ENCODE results near the gene FBXO21.

The FBXO21 gene

GRCh38 chr12:117162633-117163032, 27.6 kb downstream of the FBXO21 start:
- no peak for DNase-seq (ENCODE audit: low spot score)

DNA sequence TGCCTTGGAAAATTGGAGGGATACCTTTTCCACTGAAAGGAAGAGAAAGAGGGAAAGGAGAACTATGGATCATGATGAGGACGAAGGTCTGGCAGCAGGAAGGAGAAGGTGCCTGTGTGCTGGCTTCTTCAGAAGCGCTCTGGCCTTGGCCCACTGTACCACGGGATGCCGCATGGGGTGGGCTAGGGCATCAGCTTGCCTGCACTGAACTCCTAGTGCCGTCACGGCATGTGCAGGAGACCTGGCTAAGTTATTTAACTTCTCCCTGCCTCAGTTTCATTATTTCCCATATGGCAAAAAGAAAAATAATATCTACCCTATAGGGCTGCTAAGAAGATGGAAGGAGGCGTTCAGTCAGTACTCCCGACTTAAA, 28.1 kb downstream of the FBXO21 start:
- no peak for DNase-seq (ENCODE audit: low spot score)

DNA sequence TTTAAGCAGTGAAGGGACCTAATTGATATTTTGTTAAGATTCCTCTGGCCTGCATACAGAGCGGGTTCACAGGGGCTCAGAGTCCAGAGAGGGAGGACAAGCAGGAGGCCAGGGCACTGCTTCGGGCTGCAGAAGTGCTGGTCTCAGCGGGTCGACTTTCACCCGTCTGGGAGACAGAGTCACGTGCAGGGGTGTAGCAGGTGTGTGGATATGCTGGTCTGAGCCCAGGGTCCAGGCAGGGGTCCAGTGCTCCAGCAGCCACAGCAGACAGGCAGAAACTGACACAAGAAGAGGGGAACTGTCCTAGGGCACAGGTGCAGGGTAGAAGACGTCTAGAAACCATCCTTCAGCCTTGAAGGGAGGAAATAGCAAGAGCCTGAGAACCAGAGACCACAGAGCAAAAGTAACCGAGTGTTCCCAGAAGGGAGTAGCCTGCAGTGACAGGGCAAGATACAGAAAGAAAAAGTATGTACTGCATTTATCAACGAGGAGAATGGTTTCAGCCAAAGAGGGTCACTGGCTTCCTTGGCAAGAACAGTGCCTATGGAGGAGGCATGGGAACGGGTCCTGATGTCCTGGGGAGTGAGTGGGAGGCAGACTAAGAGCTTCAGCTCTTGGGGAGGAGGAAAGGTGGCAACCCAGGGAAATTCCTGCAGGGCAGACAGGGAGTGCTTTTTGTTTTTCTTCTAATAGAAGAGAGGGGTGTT, 28.7 kb downstream of the FBXO21 start:
- DNase-seq (ENCODE audit: low spot score): no peak

DNA sequence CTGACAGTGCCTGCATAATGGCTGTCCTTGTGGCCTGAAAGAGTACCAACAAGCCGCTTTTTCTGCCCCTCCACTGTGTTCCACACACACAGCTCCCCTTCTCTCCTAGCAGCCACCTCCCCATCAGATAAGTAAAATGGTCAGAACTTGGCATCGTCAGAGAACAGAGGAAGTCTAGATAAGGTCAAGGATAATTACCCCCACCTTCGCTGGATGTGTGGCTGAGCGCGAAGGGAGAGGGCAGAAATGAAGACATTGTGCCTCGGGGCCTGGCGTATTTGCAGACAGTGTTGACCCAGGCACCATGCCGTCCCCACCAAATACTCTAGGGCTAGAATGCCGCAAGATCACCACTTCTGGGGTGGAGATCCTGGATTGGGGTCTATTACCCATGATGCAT, 30.6 kb downstream of the FBXO21 start:
- no peak for DNase-seq (ENCODE audit: low spot score)

DNA sequence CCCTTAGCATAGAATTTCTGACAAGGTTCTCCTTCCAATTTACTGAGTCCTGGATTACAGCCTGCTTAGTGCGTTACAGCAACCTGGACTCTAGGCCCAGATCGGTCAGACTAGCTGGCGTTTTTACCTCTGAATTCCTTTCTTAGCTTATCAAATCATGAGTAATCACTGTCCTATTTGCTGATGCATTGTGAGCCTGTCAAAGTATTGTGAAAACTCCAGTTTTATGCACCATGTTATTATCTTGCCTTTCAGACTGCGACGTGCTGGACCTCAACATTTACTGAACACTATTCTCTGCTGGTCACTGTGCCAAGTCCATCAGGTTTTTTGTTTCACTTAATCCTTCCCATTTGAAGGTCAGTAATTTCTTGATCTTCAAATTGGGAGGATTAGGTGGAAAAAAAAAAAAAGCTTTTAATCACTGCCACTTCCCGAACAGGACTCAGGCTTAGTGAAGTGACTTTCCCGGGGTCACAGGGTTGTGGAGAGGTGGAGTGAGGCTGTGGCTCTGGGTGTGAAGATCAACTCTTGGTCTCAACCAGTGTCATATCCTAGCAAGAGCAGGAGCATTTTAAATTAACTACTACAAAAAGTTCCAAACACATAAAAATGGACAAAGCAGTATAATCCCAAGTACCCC, 31.2 kb downstream of the FBXO21 start:
- no peak for DNase-seq (ENCODE audit: low spot score)

DNA sequence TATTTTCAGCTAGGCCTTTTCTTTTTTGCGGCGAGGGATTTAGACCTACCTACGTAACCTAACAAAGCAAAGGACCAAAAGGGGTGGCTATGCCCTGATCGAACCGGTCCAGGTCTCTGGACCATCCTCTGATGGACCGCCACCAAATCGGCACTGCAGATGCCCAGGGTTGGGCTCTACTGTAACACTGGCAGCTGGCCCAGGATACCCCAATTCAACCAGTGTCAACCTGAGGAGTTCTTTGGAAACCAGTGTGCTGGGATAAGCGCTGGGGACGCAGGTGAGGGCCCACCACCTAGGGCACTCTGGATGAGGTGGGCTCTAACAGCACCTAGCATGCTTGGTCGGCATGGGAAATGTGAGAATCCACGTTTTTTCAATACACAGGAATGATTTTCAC, 32.2 kb downstream of the FBXO21 start:
- no peak for DNase-seq (ENCODE audit: low spot score)

DNA sequence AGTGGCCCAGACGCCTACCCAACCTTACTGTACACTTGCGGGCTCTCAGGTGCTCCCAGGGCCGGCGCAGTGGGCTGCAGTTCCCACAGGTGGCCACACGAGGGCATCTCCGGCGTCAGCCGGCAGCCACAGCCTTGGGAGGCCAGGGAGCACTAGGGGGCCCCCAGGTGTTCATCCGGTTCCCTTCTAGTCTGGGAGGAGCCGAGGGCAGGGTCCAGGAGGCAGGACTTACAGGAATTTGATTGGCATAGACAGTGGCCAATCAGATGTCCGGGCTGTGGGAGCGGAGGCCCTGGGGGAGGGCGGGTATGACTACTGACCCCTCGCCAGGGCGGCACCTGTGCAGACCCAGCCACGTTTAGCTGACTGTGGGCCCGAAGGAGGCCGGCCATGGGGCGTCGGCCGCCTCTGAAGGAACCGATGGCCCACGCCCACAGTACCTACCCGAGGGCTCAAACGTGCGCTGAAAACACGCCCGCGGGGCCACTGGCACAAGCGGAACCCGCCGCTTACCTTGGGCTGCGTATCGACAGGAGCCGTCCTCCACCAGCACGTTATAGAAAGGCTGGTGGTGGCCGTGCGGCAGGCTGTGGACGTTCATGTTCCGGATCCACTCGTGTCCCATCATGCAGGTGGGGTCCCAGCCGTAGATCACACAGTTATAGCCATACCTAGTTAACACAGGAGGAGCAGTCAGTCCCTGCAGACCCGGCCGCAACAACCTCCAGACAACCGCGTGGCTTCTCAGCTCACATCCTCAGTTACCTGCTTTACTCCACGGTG, 34.8 kb downstream of the FBXO21 start:
- peak; percentile 81 for DNase-seq (ENCODE audit: low spot score)

DNA sequence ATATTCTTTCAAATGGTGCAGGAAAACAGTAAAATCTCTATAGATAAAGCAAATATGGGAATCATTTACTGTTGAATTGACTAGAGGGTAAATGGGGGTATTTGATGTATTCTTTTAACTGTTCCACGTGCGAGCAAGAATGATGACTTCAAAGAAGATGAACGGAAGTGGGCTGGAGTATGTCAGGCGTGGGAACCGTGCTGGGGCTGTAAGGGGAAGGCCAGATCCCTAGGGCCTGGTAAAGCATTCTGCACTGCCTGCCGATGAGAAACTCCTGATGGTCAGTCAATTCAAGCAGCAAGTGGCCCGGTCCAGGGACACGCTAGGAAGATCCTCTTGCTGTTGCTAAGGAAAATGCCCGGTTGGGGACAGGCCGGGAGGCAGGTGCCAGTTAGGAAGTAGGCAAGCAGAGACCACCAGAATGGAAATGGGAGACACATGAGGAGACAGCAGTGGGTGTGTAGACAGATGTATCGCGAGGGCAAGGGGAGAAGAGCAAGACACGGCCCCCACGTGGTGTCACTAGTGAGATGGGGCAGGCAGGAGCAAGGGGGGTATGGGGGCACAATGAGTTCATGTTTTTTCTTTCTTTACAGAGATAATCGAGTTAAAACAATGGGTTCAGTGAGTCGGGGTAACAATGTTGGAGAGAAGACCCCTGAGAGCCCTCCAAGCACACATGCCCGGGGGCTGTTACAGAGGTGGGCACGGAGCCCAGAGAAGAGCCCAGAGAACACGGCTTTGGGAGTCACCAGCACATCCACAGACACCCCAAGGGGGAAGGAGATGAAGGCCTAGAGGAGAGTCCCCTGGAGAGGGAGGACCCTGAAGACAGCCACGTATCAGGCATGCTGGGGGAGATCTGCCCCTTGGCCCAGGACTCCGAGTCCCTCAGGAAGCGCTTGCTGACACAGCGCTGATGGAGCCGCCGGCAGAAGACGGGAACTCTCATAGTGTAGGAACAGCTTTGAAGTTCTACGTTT, 37.2 kb downstream of the FBXO21 start:
- no peak for DNase-seq (ENCODE audit: low spot score)

GRCh38 chr12:117151403-117152031, 38.8 kb downstream of the FBXO21 start:
- no peak for DNase-seq (ENCODE audit: low spot score)

- DNase-seq (ENCODE audit: low spot score): no peak
These were observed 40.8 kb downstream of the FBXO21 start for GRCh38 chr12:117149431-117149830.

DNA sequence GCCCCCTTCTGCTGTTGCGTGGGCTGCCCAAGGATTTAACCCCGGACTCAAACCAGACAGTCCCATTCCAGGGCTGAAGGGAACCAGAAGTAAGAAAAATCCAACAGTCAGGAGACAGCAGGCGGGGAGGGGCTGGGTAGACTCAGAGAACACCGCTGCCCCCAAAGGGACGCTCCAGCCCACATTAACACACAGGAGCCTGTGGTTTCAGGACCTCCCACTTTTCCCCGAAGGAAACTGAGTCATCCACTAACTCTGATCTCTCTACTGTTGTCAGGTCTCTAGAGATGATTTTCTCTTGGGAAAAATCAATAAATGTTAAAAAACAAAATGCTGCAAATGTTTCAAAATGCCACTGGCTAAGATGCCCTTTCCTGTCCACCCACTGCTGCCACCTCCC, 41.6 kb downstream of the FBXO21 start:
- DNase-seq (ENCODE audit: low spot score): no peak

- no peak for DNase-seq (ENCODE audit: low spot score)
These were observed 42.6 kb downstream of the FBXO21 start for GRCh38 chr12:117147639-117148038.

DNA sequence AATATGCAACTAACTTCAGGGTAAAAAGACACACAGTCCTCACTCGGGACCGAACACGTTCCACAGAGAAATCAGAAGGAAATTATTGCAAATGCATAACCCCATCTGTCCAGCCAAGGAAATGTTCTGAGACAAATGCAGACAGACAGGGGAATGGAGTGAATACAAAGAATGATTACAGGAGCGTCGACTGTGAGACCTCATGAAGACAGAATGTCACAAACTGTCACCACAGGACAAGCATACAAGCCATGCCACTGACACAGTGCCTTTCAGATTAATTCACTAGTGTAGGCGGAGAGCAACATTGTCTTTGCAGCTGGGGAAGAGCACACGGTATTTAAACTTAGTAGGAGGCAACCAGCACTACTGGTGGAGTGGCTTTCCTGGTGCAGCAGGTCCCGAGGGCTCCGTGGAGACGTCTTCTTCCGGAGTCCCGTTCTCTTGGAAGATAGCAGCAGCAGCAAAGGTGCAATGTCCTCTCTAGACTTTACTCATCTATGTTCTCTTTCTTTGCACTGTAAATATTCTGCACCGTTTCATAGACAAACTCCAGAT, 44.6 kb downstream of the FBXO21 start:
- DNase-seq (ENCODE audit: low spot score): no peak

DNA sequence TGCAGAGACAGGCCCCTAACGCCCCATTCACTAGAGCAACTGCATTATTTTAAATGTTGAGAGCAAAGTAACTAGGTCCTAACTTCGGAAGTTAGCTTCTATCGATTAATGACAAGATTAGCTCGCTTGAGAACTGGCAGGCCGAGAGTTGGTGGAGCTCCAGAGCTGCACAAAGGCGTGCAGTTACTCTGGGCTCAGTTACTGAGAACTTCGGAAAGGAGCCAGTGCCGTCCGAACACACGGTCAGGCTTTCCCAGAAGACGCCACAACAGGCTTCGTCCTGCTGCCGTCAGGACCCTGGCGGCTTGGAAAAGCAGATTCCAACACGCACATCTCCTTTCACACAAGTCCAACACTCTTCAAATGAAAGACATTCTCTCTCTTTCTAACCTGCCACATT, 45.7 kb downstream of the FBXO21 start:
- no peak for DNase-seq (ENCODE audit: low spot score)

GRCh38 chr12:117143008-117143532, 47.2 kb downstream of the FBXO21 start:
- peak; percentile 50 for DNase-seq (ENCODE audit: low spot score)

DNA sequence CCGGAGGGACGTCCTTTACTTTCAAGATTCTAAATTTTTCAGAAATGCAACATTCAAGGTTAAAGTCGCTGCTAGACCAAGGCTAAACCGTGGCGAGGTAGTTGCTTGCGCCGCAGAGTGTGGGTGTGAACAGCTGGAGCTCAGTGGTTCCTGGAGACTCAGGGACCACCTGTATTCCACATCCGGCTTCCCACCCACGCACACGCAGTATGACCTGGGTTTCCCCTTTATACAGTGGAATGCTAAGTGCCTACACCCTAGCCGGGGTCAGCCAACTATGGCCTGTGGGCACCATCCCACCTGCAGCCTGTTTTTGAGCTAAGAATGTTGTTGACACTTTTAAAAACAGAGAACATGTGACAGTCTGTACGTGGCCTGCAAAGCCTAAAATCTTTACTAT, 48.2 kb downstream of the FBXO21 start:
- no peak for DNase-seq (ENCODE audit: low spot score)

DNA sequence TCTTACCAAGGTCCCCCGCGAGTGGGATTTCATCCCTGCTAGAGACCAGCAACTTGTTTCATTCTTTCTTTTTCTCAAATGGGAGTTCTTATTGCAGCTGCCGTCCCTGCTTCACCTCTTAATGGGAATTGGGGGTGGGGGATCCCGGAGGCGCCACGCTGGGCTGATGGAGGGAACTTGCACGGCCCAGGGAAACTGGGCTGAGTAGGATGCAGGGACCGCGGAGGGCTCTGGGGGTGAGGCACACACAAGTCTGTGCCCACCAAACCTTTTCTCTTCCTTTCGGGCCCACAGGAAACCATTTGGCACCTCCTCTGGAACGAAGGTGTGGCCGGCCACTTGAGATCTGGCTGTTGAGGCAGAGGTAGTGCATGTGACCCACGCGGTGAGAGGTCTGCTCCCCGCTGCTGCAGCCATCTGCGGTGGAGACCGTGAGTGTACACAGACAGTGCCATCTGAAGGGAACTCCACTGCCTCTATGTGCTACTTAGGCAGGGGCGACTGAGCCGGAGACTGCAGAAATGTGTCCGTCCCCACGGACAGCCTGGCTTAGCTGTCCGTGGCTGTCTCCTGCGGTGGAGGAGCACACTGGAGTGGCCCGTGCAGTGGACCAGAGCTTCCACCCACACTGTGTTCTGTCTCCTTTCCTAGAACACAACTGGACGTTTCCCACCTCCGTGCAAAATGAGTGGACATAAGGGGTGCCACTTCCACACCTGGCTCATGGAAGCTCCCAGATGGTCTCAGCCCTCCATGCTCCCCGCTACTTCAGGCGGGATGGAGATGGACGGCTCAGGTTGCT, 49.0 kb downstream of the FBXO21 start:
- no peak for DNase-seq (ENCODE audit: low spot score)

GRCh38 chr12:117140397-117141096, 49.7 kb downstream of the FBXO21 start:
- DNase-seq (ENCODE audit: low spot score): no peak

GRCh38 chr12:117139025-117139717, 51.1 kb downstream of the FBXO21 start:
- DNase-seq (ENCODE audit: low spot score): no peak

Measured in HuH-7 (cell line).